Neural cell (in vitro differentiated cells): ENCODE data around the gene TEAD4. TPM values are rescaled to one million over a fixed set of nuclear protein-coding genes. Genes with fewer than 3 reads are reported as not detected.

Experiments
- H2AFZ ChIP-seq: fragments of 200-600, 300-800 bp; sonication (generic), shearing (Covaris generic); 2 replicates; pipeline ENCODE4 v1.6.0; 2014; ENCODE audit warnings: low read depth, mild to moderate bottlenecking, antibody characterized with exemption, low read length, moderate library complexity
- H3F3A ChIP-seq: fragments of 200-600 bp; shearing (Covaris generic); 2 replicates; pipeline ENCODE4 v1.6.1; 2016; ENCODE audit warnings: mild to moderate bottlenecking, moderate library complexity, mixed read lengths, antibody characterized with exemption, low read length; ENCODE audit not compliant: insufficient read depth, poor library complexity, severe bottlenecking
- H3K27ac ChIP-seq: fragments of 200-600, 300-800 bp; sonication (generic), shearing (Covaris generic); 2 replicates; pipeline ENCODE4 v1.5.1; 2014; ENCODE audit warnings: mild to moderate bottlenecking, low read length, moderate library complexity
- H3K27me3 ChIP-seq: fragments of 300-800, 200-600 bp; sonication (generic), shearing (Covaris generic); 2 replicates; pipeline ENCODE4 v1.6.0; 2014; ENCODE audit warnings: mild to moderate bottlenecking, low read depth, low read length, moderate library complexity; ENCODE audit not compliant: insufficient read depth
- H3K36me3 ChIP-seq: fragments of 300-800, 200-600 bp; sonication (generic), shearing (Covaris generic); 2 replicates; pipeline ENCODE4 v1.5.1; 2014; ENCODE audit warnings: mild to moderate bottlenecking, antibody characterized with exemption, low read length, moderate library complexity; ENCODE audit not compliant: insufficient read depth
- H3K4me2 ChIP-seq: fragments of 300-800, 200-600 bp; sonication (generic), shearing (Covaris generic); 2 replicates; pipeline ENCODE4 v1.6.0; 2014; ENCODE audit warnings: mild to moderate bottlenecking, low read length
- H3K4me3 ChIP-seq: fragments of 300-800, 200-600 bp; sonication (generic), shearing (Covaris generic); 2 replicates; pipeline ENCODE4 v1.5.1; 2014; ENCODE audit warnings: mild to moderate bottlenecking, low read length, moderate library complexity
- H3K79me2 ChIP-seq: fragments of 200-600 bp; shearing (Covaris generic); replicated peaks from 2 replicates; pipeline ENCODE4 v1.6.0; 2014; ENCODE audit warnings: mild to moderate bottlenecking, low read length, moderate library complexity; ENCODE audit not compliant: insufficient read depth
- H3K9ac ChIP-seq: fragments of 300-800, 200-600 bp; sonication (generic), shearing (Covaris generic); 2 replicates; pipeline ENCODE4 v1.6.1; 2016; ENCODE audit warnings: mild to moderate bottlenecking, low read length, mixed read lengths
- H3K9me2 ChIP-seq: fragments of 200-600 bp; shearing (Covaris generic); 2 replicates; pipeline ENCODE4 v1.6.1; 2016; ENCODE audit warnings: mild to moderate bottlenecking, low read length, mixed read lengths; ENCODE audit not compliant: insufficient read depth
- H3K9me3 ChIP-seq: fragments of 200-600, 300-800 bp; sonication (generic), shearing (Covaris generic); 2 replicates; pipeline ENCODE4 v1.6.1; 2016; ENCODE audit warnings: mild to moderate bottlenecking, mixed run types, low read length, moderate library complexity, mixed read lengths
- H4K20me1 ChIP-seq: fragments of 200-600 bp; shearing (Covaris generic); 2 replicates; pipeline ENCODE4 v1.6.1; 2016; ENCODE audit warnings: mild to moderate bottlenecking, mixed run types; ENCODE audit not compliant: insufficient read depth
- CTCF ChIP-seq: fragments of 450-650 bp; IDR thresholded peaks from 2 replicates; pipeline ENCODE4 v1.5.1; 2014; ENCODE audit warnings: antibody characterized with exemption, mild to moderate bottlenecking, moderate library complexity; ENCODE audit not compliant: poor library complexity, severe bottlenecking
- EP300 ChIP-seq: fragments of 450-650 bp; conservative IDR thresholded peaks from 2 replicates; pipeline ENCODE4 v1.6.1; 2014; ENCODE audit warnings: antibody characterized with exemption, mild to moderate bottlenecking, moderate library complexity; ENCODE audit not compliant: poor library complexity, severe bottlenecking
- EZH2 ChIP-seq: fragments of 200-600, 300-800 bp; shearing (Covaris generic), sonication (generic); IDR thresholded peaks from 2 replicates; pipeline ENCODE4 v1.6.1; 2014; ENCODE audit warnings: antibody characterized with exemption, low read length, borderline replicate concordance, mild to moderate bottlenecking; ENCODE audit not compliant: insufficient read depth, poor library complexity, severe bottlenecking
- MXI1 ChIP-seq: fragments of 450-650 bp; conservative IDR thresholded peaks from 2 replicates; pipeline ENCODE4 v1.6.1; 2014; ENCODE audit warnings: antibody characterized with exemption, mild to moderate bottlenecking; ENCODE audit not compliant: poor library complexity, severe bottlenecking
- POLR2AphosphoS5 ChIP-seq: IDR thresholded peaks from 2 replicates; pipeline ENCODE4 v1.6.1; 2012
- RAD21 ChIP-seq: fragments of 450-650 bp; conservative IDR thresholded peaks from 2 replicates; pipeline ENCODE4 v1.6.1; 2014; ENCODE audit warnings: antibody characterized with exemption, mild to moderate bottlenecking, moderate library complexity
- SMC3 ChIP-seq: fragments of 450-650 bp; conservative IDR thresholded peaks from 2 replicates; pipeline ENCODE4 v1.6.1; 2014; ENCODE audit warnings: antibody characterized with exemption, mild to moderate bottlenecking, moderate library complexity; ENCODE audit not compliant: poor library complexity
- TAF1 ChIP-seq: IDR thresholded peaks from 2 replicates; pipeline ENCODE4 v1.6.1; 2012; ENCODE audit warnings: low read depth
- polyA plus RNA-seq: library from polyadenylated mRNA; depleted of rRNA; stranded (reverse); fragments of >200 nt; gene quantifications from 2 replicates; pipeline ENCODE4 v1.2.3, GENCODE V29; 2014
- TF ChIP-seq, protein P1 (sequence below): IDR thresholded peaks from 2 replicates; pipeline ENCODE4 v1.6.1; 2012; ENCODE audit warnings: borderline replicate concordance

TEAD4 gene
- polyA plus RNA-seq, 1 donor from 2014 or later, result 1.6 TPM

DNA sequence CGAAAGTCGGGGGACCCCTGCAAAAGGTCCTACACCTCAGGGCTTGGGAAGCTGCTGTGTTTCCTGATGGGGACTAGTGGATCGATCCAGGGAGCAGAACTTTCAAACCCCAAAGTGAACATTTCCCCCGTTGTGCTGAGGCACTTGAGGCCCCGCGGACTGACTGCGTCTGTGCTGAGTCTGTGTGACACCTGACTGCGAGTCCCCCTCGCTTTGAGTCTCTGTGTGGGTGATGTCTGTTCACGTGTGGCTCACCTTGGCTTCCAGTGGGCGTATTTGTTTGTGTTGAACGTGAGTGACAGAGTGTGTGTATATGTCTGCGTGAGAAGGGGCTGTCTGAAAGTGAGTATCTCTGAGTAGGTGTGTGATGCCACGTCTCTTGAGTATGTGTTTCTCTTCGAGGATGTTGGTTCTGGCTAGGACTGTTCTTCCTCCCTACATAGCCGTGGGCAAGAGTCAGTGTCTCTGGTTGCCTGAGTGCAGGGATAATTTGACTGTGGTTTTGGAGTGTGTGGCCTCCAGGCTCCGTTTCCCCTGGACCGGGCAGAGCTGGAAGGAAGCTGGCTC lies 1.3 kb downstream of the TEAD4 start:
- H3K9me2 ChIP-seq, result no peaks in the 10 kb centered on the region
- H3F3A ChIP-seq, result no peaks in the 10 kb centered on the region
- H3K36me3 ChIP-seq, result no peaks in the 10 kb centered on the region
- H3K4me3 ChIP-seq, result peak overlapping the region; percentile 71
- no peak overlapping the region for H3K27ac ChIP-seq
- no peak overlapping the region for H3K9ac ChIP-seq
- H3K9me3 ChIP-seq, result no peaks in the 10 kb centered on the region
- no peak for TF ChIP-seq SMC3
- TF ChIP-seq MXI1, result no peak
- TF ChIP-seq CTCF, result no peak
- TF ChIP-seq, protein P1, sequence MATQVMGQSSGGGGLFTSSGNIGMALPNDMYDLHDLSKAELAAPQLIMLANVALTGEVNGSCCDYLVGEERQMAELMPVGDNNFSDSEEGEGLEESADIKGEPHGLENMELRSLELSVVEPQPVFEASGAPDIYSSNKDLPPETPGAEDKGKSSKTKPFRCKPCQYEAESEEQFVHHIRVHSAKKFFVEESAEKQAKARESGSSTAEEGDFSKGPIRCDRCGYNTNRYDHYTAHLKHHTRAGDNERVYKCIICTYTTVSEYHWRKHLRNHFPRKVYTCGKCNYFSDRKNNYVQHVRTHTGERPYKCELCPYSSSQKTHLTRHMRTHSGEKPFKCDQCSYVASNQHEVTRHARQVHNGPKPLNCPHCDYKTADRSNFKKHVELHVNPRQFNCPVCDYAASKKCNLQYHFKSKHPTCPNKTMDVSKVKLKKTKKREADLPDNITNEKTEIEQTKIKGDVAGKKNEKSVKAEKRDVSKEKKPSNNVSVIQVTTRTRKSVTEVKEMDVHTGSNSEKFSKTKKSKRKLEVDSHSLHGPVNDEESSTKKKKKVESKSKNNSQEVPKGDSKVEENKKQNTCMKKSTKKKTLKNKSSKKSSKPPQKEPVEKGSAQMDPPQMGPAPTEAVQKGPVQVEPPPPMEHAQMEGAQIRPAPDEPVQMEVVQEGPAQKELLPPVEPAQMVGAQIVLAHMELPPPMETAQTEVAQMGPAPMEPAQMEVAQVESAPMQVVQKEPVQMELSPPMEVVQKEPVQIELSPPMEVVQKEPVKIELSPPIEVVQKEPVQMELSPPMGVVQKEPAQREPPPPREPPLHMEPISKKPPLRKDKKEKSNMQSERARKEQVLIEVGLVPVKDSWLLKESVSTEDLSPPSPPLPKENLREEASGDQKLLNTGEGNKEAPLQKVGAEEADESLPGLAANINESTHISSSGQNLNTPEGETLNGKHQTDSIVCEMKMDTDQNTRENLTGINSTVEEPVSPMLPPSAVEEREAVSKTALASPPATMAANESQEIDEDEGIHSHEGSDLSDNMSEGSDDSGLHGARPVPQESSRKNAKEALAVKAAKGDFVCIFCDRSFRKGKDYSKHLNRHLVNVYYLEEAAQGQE, result no peak
- TF ChIP-seq POLR2AphosphoS5, result no peak
- no peak for TF ChIP-seq EP300
- no peak for TF ChIP-seq EZH2
- TF ChIP-seq RAD21, result no peak
- TF ChIP-seq TAF1, result no peak
- H3K4me2 ChIP-seq, result no peak overlapping the region
- H3K79me2 ChIP-seq, result no peaks in the 10 kb centered on the region
- no peak overlapping the region for H2AFZ ChIP-seq
- peaks cover 44% of the 10 kb centered on the region for H3K27me3 ChIP-seq
- H4K20me1 ChIP-seq, result no peaks in the 10 kb centered on the region

GRCh38 chr12:2960996-2961616 lies 1.9 kb downstream of the TEAD4 start:
- Histone ChIP-seq H3K9me3 (no peaks in the 10 kb centered on the region), H3K79me2 (no peaks in the 10 kb centered on the region), H2AFZ (no peak overlapping the region), H3K9ac (no peak overlapping the region), H3K4me2 (no peak overlapping the region), H4K20me1 (no peaks in the 10 kb centered on the region), H3K27me3 (peaks cover 44% of the 10 kb centered on the region), H3K4me3 (peak overlapping the region; percentile 71), H3K9me2 (no peaks in the 10 kb centered on the region), H3K36me3 (no peaks in the 10 kb centered on the region), H3K27ac (no peak overlapping the region), H3F3A (no peaks in the 10 kb centered on the region)
- no peak for TF ChIP-seq TAF1
- TF ChIP-seq MXI1, result no peak
- no peak for TF ChIP-seq SMC3
- TF ChIP-seq, protein P1, result no peak
- TF ChIP-seq RAD21, result no peak
- TF ChIP-seq EP300, result no peak
- TF ChIP-seq CTCF, result no peak
